Vagina (tissue), 2 donors: ENCODE results near the gene ANKLE2.

Source experiments
- POLR2A ChIP-seq, 2 donors: fragments of 450-650 bp; IDR thresholded peaks; one replicate each; pipeline ENCODE4 v1.6.1; 2017; ENCODE audit warnings: antibody characterized with exemption in 2 of 2, mild to moderate bottlenecking in 2 of 2, moderate library complexity in 2 of 2
- TF ChIP-seq, protein P1 (sequence below), 3 experiments: fragments of 450-650 bp in 2 of 3; fragments of 200-600 bp in 1 of 3; sonication (generic) in 1 of 3; IDR thresholded peaks; one replicate each; pipeline ENCODE4 v1.5.1; 2017 to 2019; ENCODE audit warnings: antibody characterized with exemption in 3 of 3, mild to moderate bottlenecking in 2 of 3, moderate library complexity in 2 of 3

DNA sequence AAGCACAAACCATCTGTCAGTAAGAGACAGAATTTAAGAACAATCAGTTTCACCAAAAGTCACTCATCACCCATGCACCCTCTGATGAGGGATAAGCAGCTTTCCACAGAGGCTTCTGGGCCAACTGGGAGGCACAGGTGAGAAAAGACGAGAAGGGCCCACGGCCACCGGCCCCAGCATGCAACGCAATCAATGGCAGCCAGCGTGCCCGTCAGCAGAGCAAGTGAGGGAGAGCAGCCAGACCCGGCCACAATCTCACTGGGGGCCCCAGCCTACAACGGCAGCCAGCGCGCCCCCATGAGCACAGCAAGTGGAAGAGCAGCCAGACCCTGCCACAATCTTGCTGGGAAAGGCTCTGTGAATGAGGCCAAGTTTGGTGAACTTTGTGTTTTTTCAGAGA lies 13.3 kb downstream of the ANKLE2 start:
- TF ChIP-seq, protein P1, sequence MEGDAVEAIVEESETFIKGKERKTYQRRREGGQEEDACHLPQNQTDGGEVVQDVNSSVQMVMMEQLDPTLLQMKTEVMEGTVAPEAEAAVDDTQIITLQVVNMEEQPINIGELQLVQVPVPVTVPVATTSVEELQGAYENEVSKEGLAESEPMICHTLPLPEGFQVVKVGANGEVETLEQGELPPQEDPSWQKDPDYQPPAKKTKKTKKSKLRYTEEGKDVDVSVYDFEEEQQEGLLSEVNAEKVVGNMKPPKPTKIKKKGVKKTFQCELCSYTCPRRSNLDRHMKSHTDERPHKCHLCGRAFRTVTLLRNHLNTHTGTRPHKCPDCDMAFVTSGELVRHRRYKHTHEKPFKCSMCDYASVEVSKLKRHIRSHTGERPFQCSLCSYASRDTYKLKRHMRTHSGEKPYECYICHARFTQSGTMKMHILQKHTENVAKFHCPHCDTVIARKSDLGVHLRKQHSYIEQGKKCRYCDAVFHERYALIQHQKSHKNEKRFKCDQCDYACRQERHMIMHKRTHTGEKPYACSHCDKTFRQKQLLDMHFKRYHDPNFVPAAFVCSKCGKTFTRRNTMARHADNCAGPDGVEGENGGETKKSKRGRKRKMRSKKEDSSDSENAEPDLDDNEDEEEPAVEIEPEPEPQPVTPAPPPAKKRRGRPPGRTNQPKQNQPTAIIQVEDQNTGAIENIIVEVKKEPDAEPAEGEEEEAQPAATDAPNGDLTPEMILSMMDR (IDR thresholded peaks at IDR 0.05) = no peak
- no peak for TF ChIP-seq POLR2A (IDR thresholded peaks at IDR 0.05)
